ENCODE data around the gene UGT1A8. TPM values are rescaled to one million over a fixed set of nuclear protein-coding genes. Genes with fewer than 3 reads are reported as not detected.

Gene UGT1A8
- total RNA-seq, 1 experiment from 2014 or later: not detected

DNA sequence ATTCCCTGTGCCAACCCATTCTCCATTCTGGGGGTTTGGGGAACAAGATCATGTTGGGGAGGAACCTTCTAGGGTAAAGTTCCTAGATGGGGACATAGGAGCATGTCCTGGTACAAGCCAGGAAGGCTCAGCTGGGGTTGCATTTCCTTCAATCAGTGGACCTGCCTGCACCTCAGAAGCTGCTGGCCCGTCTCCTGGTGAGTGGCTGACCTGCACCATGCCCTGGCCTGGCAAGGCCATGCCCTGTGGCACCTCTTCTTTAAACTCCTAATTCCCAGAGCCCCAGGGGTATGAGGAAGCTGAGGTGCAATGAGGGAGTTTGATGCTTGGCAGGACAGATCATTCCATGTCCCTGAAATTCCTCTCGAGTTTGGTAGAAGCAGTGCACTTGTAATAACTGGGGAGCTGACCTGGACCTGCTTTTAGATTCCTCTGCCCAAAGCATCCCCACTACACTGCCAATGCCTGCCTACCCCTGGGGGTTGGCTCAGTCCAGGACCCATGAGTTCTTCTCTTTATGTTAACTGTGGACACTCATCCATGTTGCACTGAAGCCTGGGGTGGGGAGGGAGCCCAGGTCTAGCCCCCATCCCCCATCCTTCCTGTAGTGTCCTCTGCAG is 186.0 kb downstream of the UGT1A8 start:
- no peak for DNase-seq (ENCODE audit: low read depth, low spot score)
- H3K4me2 ChIP-seq (ENCODE audit: low read length): no peak overlapping the region
- intact Hi-C loops (cut with micrococcal nuclease): no loop called here
- POLR2A ChIA-PET: no interaction called here
- no peaks in the 10 kb centered on the region for H3K36me3 ChIP-seq (ENCODE audit: control insufficient read depth in 1 of 2, insufficient read depth in 2 of 2, low read length in 2 of 2)
- no peaks in the 10 kb centered on the region for H3K79me2 ChIP-seq (ENCODE audit: insufficient read depth, low read length)
- no peak for TF ChIP-seq ZFX (IDR thresholded peaks at IDR 0.05)
- no peak for TF ChIP-seq TCF7L2 (IDR thresholded peaks at IDR 0.05; ENCODE audit: borderline replicate concordance, extremely low read depth, insufficient read depth, insufficient read length)
- TF ChIP-seq CEBPB (IDR thresholded peaks at IDR 0.05; ENCODE audit: low read depth): no peak
- no peak for TF ChIP-seq JUND (IDR thresholded peaks at IDR 0.05)
- no peak for TF ChIP-seq SIN3A (IDR thresholded peaks at IDR 0.05; ENCODE audit: low read depth)
- peaks cover 5 to 9% of the 10 kb centered on the region in 2 experiments; a peak in 3 of 4 replicates for H3K4me1 ChIP-seq (ENCODE audit: control insufficient read depth in 1 of 2, insufficient read depth in 2 of 2, low read length in 2 of 2)
- no peaks in the 10 kb centered on the region for H3K9me2 ChIP-seq (ENCODE audit: insufficient read depth)
- no peaks in the 10 kb centered on the region for H3K9me3 ChIP-seq (ENCODE audit: control insufficient read depth in 1 of 2, insufficient read depth in 1 of 2, low read depth in 1 of 2, low read length in 2 of 2)
- no peaks in the 10 kb centered on the region for H3K27me3 ChIP-seq (ENCODE audit: insufficient read depth, low read length)
- BruUV-seq (replicated peaks): no TSS peak
- H3K9ac ChIP-seq (ENCODE audit: low read length): no peak overlapping the region
- CTCF ChIA-PET: no interaction called here
- no peaks in the 10 kb centered on the region for H4K20me1 ChIP-seq (ENCODE audit: insufficient read depth)
- RAD21 ChIA-PET (ENCODE audit: low non-redundant PET in 1 of 2, low total read pairs in 2 of 2, uncharacterized antibody in 2 of 2, unreplicated experiment in 2 of 2): no interaction called here
- H2AFZ ChIP-seq (ENCODE audit: low read depth, low read length, poor library complexity, severe bottlenecking): no peak overlapping the region
- H3K27ac ChIP-seq (ENCODE audit: low read depth, low read length): no peak overlapping the region
- no peak for ATAC-seq
- H3K4me3 ChIP-seq (replicated peaks in 1 of 2; ENCODE audit: low read depth in 1 of 2, low read length in 2 of 2): no peak overlapping the region

DNA sequence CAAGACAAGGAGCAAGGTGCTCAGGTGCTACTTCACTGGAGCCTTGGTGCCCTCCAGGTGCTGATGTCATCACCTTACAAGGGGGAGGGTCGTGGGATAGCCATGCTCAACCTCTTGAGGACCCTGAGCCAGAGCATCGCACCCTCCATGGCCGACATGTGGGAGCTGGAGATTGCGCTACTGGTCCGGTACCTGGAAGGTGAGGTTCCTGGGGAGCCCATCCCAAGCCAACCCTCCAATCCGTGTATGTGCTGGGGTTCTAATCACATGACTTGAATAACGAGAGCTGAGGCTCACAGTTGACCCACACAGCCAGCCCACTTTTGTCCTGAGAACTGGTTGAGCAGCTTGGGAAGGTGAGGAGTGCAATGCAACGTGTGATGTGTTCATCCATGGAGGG is 186.6 kb downstream of the UGT1A8 start:
- Histone ChIP-seq H3K4me3 (replicated peaks in 1 of 2; ENCODE audit: low read depth in 1 of 2, low read length in 2 of 2) (no peak overlapping the region), H3K27ac (ENCODE audit: low read depth, low read length) (no peak overlapping the region), H3K4me1 (ENCODE audit: control insufficient read depth in 1 of 2, insufficient read depth in 2 of 2, low read length in 2 of 2) (peaks cover 5 to 9% of the 10 kb centered on the region in 2 experiments; a peak in 3 of 4 replicates), H3K9me2 (ENCODE audit: insufficient read depth) (no peaks in the 10 kb centered on the region), H3K79me2 (ENCODE audit: insufficient read depth, low read length) (no peaks in the 10 kb centered on the region), H3K27me3 (ENCODE audit: insufficient read depth, low read length) (no peaks in the 10 kb centered on the region; the same call in 1 of the 2 replicates), H3K9me3 (ENCODE audit: control insufficient read depth in 1 of 2, insufficient read depth in 1 of 2, low read depth in 1 of 2, low read length in 2 of 2) (no peaks in the 10 kb centered on the region), H2AFZ (ENCODE audit: low read depth, low read length, poor library complexity, severe bottlenecking) (no peak overlapping the region), H4K20me1 (ENCODE audit: insufficient read depth) (no peaks in the 10 kb centered on the region), H3K36me3 (ENCODE audit: control insufficient read depth in 1 of 2, insufficient read depth in 2 of 2, low read length in 2 of 2) (no peaks in the 10 kb centered on the region), H3K9ac (ENCODE audit: low read length) (no peak overlapping the region), H3K4me2 (ENCODE audit: low read length) (no peak overlapping the region)
- intact Hi-C loops (cut with micrococcal nuclease): no loop called here
- ATAC-seq (no peak), DNase-seq (ENCODE audit: low read depth, low spot score) (no peak)
- BruUV-seq (replicated peaks): no TSS peak
- ChIA-PET POLR2A (no interaction called here), RAD21 (ENCODE audit: low non-redundant PET in 1 of 2, low total read pairs in 2 of 2, uncharacterized antibody in 2 of 2, unreplicated experiment in 2 of 2) (no interaction called here), CTCF (no interaction called here)
- TF ChIP-seq, protein P1, sequence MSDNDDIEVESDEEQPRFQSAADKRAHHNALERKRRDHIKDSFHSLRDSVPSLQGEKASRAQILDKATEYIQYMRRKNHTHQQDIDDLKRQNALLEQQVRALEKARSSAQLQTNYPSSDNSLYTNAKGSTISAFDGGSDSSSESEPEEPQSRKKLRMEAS (IDR thresholded peaks at IDR 0.05): no peak
- TF ChIP-seq RAD21 (IDR thresholded peaks at IDR 0.05; ENCODE audit: low read depth) (no peak), JUND (IDR thresholded peaks at IDR 0.05) (no peak), ELF1 (IDR thresholded peaks at IDR 0.05; ENCODE audit: borderline replicate concordance, low read depth) (no peak), ZNF274 (IDR thresholded peaks at IDR 0.05; ENCODE audit: low read depth, low read length) (no peak), EGR1 (IDR thresholded peaks at IDR 0.05; ENCODE audit: low read depth) (no peak), YY1 (IDR thresholded peaks at IDR 0.05; ENCODE audit: extremely low read depth, insufficient replicate concordance, low read depth, low read length) (no peak), SIN3A (IDR thresholded peaks at IDR 0.05; ENCODE audit: low read depth) (no peak), EZH2 (IDR thresholded peaks at IDR 0.05) (no peak)
- TF ChIP-seq, protein P2, sequence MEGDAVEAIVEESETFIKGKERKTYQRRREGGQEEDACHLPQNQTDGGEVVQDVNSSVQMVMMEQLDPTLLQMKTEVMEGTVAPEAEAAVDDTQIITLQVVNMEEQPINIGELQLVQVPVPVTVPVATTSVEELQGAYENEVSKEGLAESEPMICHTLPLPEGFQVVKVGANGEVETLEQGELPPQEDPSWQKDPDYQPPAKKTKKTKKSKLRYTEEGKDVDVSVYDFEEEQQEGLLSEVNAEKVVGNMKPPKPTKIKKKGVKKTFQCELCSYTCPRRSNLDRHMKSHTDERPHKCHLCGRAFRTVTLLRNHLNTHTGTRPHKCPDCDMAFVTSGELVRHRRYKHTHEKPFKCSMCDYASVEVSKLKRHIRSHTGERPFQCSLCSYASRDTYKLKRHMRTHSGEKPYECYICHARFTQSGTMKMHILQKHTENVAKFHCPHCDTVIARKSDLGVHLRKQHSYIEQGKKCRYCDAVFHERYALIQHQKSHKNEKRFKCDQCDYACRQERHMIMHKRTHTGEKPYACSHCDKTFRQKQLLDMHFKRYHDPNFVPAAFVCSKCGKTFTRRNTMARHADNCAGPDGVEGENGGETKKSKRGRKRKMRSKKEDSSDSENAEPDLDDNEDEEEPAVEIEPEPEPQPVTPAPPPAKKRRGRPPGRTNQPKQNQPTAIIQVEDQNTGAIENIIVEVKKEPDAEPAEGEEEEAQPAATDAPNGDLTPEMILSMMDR (IDR thresholded peaks at IDR 0.05 in 2 of 3, conservative IDR thresholded peaks at IDR 0.05 in 1 of 3; ENCODE audit: borderline replicate concordance in 1 of 3, insufficient read depth in 1 of 3, low read depth in 2 of 3, low read length in 2 of 3): no peak
- TF ChIP-seq, protein P3, sequence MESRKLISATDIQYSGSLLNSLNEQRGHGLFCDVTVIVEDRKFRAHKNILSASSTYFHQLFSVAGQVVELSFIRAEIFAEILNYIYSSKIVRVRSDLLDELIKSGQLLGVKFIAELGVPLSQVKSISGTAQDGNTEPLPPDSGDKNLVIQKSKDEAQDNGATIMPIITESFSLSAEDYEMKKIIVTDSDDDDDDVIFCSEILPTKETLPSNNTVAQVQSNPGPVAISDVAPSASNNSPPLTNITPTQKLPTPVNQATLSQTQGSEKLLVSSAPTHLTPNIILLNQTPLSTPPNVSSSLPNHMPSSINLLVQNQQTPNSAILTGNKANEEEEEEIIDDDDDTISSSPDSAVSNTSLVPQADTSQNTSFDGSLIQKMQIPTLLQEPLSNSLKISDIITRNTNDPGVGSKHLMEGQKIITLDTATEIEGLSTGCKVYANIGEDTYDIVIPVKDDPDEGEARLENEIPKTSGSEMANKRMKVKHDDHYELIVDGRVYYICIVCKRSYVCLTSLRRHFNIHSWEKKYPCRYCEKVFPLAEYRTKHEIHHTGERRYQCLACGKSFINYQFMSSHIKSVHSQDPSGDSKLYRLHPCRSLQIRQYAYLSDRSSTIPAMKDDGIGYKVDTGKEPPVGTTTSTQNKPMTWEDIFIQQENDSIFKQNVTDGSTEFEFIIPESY (IDR thresholded peaks at IDR 0.05; ENCODE audit: extremely low read depth, insufficient replicate concordance, low read length): no peak
- TF ChIP-seq, protein P4, sequence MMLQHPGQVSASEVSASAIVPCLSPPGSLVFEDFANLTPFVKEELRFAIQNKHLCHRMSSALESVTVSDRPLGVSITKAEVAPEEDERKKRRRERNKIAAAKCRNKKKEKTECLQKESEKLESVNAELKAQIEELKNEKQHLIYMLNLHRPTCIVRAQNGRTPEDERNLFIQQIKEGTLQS (IDR thresholded peaks at IDR 0.05): no peak
